ENCODE results near the gene GULP1.
"Not testable (repeated sequence)": the region's sequence is repeated elsewhere in the genome, so short reads cannot be mapped to it uniquely, and the experiment has no call there.

The GULP1 gene

GRCh38 chr2:188605609-188606584, 314.2 kb downstream of the GULP1 start:
- H3K27ac ChIP-seq (ENCODE audit: insufficient read depth in 1 of 2, low read depth in 1 of 2, low read length in 2 of 2, poor library complexity in 1 of 2, severe bottlenecking in 2 of 2); H3K27me3 ChIP-seq (replicated peaks in 2 of 5; ENCODE audit: control insufficient read depth in 4 of 5, insufficient read depth in 5 of 5, low read length in 4 of 5); H3K9me3 ChIP-seq (ENCODE audit: control extremely low read depth in 1 of 5, control insufficient read depth in 4 of 5, insufficient read depth in 2 of 5, low read depth in 1 of 5, low read length in 4 of 5); POLR2A ChIA-PET; H3K4me3 ChIP-seq (ENCODE audit: control insufficient read depth in 1 of 7, extremely low read depth in 1 of 7, insufficient read depth in 4 of 7, low read depth in 2 of 7, low read length in 6 of 7); CTCF ChIA-PET; H3K36me3 ChIP-seq (ENCODE audit: control insufficient read depth in 4 of 4, insufficient read depth in 4 of 4, low read length in 3 of 4); H3K4me1 ChIP-seq (ENCODE audit: control extremely low read depth in 1 of 4, control insufficient read depth in 4 of 4, insufficient read depth in 4 of 4, low read length in 3 of 4): not testable (repeated sequence)
- peak; percentile 8 to 39 (median 24) for DNase-seq
- WGBS (ENCODE audit: insufficient coverage) = 97% methylated on average over 26 of the region's 39 CpGs

- H3K4me3 ChIP-seq (ENCODE audit: control insufficient read depth in 1 of 7, extremely low read depth in 1 of 7, insufficient read depth in 4 of 7, low read depth in 2 of 7, low read length in 6 of 7) = not testable (repeated sequence)
These were observed 314.9 kb downstream of the GULP1 start for GRCh38 chr2:188606596-188606995.

GRCh38 chr2:188607501-188607900, 315.8 kb downstream of the GULP1 start:
- Histone ChIP-seq H3K27me3 (replicated peaks in 2 of 5; ENCODE audit: control insufficient read depth in 4 of 5, insufficient read depth in 5 of 5, low read length in 4 of 5) (no peaks in the 10 kb centered on the region), H3K4me1 (ENCODE audit: control extremely low read depth in 1 of 4, control insufficient read depth in 4 of 4, insufficient read depth in 4 of 4, low read length in 3 of 4) (peaks cover 0 to 6% (median 2%) of the 10 kb centered on the region in 4 experiments), H3K27ac (ENCODE audit: insufficient read depth in 1 of 2, low read depth in 1 of 2, low read length in 2 of 2, poor library complexity in 1 of 2, severe bottlenecking in 2 of 2) (no peak overlapping the region), H3K9me3 (ENCODE audit: control extremely low read depth in 1 of 5, control insufficient read depth in 4 of 5, insufficient read depth in 2 of 5, low read depth in 1 of 5, low read length in 4 of 5) (peaks cover 0 to 3% (median 0%) of the 10 kb centered on the region in 5 experiments), H3K36me3 (ENCODE audit: control insufficient read depth in 4 of 4, insufficient read depth in 4 of 4, low read length in 3 of 4) (no peaks in the 10 kb centered on the region), H3K4me3 (ENCODE audit: control insufficient read depth in 1 of 7, extremely low read depth in 1 of 7, insufficient read depth in 4 of 7, low read depth in 2 of 7, low read length in 6 of 7) (no peak overlapping the region)
- WGBS (ENCODE audit: insufficient coverage) = no CpG with 5 or more reads among the region's 2 CpGs
- ChIA-PET CTCF (interaction anchor here (1.5 kb wide), 1 partner anchor 36 kb away, joined by 3 read pairs; no protein-coding TSS in a partner anchor), POLR2A (no interaction called here)
- DNase-seq = peak; percentile 22 to 79 (median 74)

More at GRCh38 chr2:188606596-188606995, 314.9 kb downstream of the GULP1 start:
- H3K4me1 ChIP-seq (ENCODE audit: control extremely low read depth in 1 of 4, control insufficient read depth in 4 of 4, insufficient read depth in 4 of 4, low read length in 3 of 4); CTCF ChIA-PET; H3K27ac ChIP-seq (ENCODE audit: insufficient read depth in 1 of 2, low read depth in 1 of 2, low read length in 2 of 2, poor library complexity in 1 of 2, severe bottlenecking in 2 of 2); DNase-seq; POLR2A ChIA-PET; H3K36me3 ChIP-seq (ENCODE audit: control insufficient read depth in 4 of 4, insufficient read depth in 4 of 4, low read length in 3 of 4); H3K27me3 ChIP-seq (replicated peaks in 2 of 5; ENCODE audit: control insufficient read depth in 4 of 5, insufficient read depth in 5 of 5, low read length in 4 of 5); H3K9me3 ChIP-seq (ENCODE audit: control extremely low read depth in 1 of 5, control insufficient read depth in 4 of 5, insufficient read depth in 2 of 5, low read depth in 1 of 5, low read length in 4 of 5): not testable (repeated sequence)
- WGBS (ENCODE audit: insufficient coverage) = 97% methylated on average over 6 of the region's 30 CpGs

- POLR2A ChIA-PET = no interaction called here
- H3K27me3 ChIP-seq (replicated peaks in 2 of 5; ENCODE audit: control insufficient read depth in 4 of 5, insufficient read depth in 5 of 5, low read length in 4 of 5) = no peaks in the 10 kb centered on the region
- no peak overlapping the region for H3K4me3 ChIP-seq (ENCODE audit: control insufficient read depth in 1 of 7, extremely low read depth in 1 of 7, insufficient read depth in 4 of 7, low read depth in 2 of 7, low read length in 6 of 7)
- peaks cover 0 to 6% (median 2%) of the 10 kb centered on the region in 4 experiments for H3K4me1 ChIP-seq (ENCODE audit: control extremely low read depth in 1 of 4, control insufficient read depth in 4 of 4, insufficient read depth in 4 of 4, low read length in 3 of 4)
- WGBS (ENCODE audit: insufficient coverage) = no CpG with 5 or more reads among the region's 1 CpG
- H3K36me3 ChIP-seq (ENCODE audit: control insufficient read depth in 4 of 4, insufficient read depth in 4 of 4, low read length in 3 of 4) = no peaks in the 10 kb centered on the region
- H3K9me3 ChIP-seq (ENCODE audit: control extremely low read depth in 1 of 5, control insufficient read depth in 4 of 5, insufficient read depth in 2 of 5, low read depth in 1 of 5, low read length in 4 of 5) = peaks cover 0 to 3% (median 0%) of the 10 kb centered on the region in 5 experiments
- CTCF ChIA-PET = no interaction called here
- DNase-seq = no peak
- H3K27ac ChIP-seq (ENCODE audit: insufficient read depth in 1 of 2, low read depth in 1 of 2, low read length in 2 of 2, poor library complexity in 1 of 2, severe bottlenecking in 2 of 2) = no peak overlapping the region
These were observed 317.8 kb downstream of the GULP1 start for GRCh38 chr2:188609321-188610049.

GRCh38 chr2:188610050-188610444, 318.4 kb downstream of the GULP1 start:
- Histone ChIP-seq H3K27me3 (replicated peaks in 2 of 5; ENCODE audit: control insufficient read depth in 4 of 5, insufficient read depth in 5 of 5, low read length in 4 of 5) (no peaks in the 10 kb centered on the region), H3K4me1 (ENCODE audit: control extremely low read depth in 1 of 4, control insufficient read depth in 4 of 4, insufficient read depth in 4 of 4, low read length in 3 of 4) (peaks cover 0 to 6% (median 2%) of the 10 kb centered on the region in 4 experiments), H3K4me3 (ENCODE audit: control insufficient read depth in 1 of 7, extremely low read depth in 1 of 7, insufficient read depth in 4 of 7, low read depth in 2 of 7, low read length in 6 of 7) (no peak overlapping the region), H3K36me3 (ENCODE audit: control insufficient read depth in 4 of 4, insufficient read depth in 4 of 4, low read length in 3 of 4) (no peaks in the 10 kb centered on the region), H3K27ac (ENCODE audit: insufficient read depth in 1 of 2, low read depth in 1 of 2, low read length in 2 of 2, poor library complexity in 1 of 2, severe bottlenecking in 2 of 2) (no peak overlapping the region), H3K9me3 (ENCODE audit: control extremely low read depth in 1 of 5, control insufficient read depth in 4 of 5, insufficient read depth in 2 of 5, low read depth in 1 of 5, low read length in 4 of 5) (peaks cover 0 to 3% (median 0%) of the 10 kb centered on the region in 5 experiments)
- ChIA-PET CTCF (no interaction called here), POLR2A (no interaction called here)
- DNase-seq = no peak
- WGBS (ENCODE audit: insufficient coverage) = 100% methylated on average over 2 of the region's 2 CpGs

GRCh38 chr2:188610827-188611226, 319.2 kb downstream of the GULP1 start:
- Histone ChIP-seq H3K9me3 (ENCODE audit: control extremely low read depth in 1 of 5, control insufficient read depth in 4 of 5, insufficient read depth in 2 of 5, low read depth in 1 of 5, low read length in 4 of 5) (no peaks in the 10 kb centered on the region), H3K27me3 (replicated peaks in 2 of 5; ENCODE audit: control insufficient read depth in 4 of 5, insufficient read depth in 5 of 5, low read length in 4 of 5) (no peaks in the 10 kb centered on the region), H3K4me3 (ENCODE audit: control insufficient read depth in 1 of 7, extremely low read depth in 1 of 7, insufficient read depth in 4 of 7, low read depth in 2 of 7, low read length in 6 of 7) (no peak overlapping the region), H3K4me1 (ENCODE audit: control extremely low read depth in 1 of 4, control insufficient read depth in 4 of 4, insufficient read depth in 4 of 4, low read length in 3 of 4) (peaks cover 0 to 6% (median 2%) of the 10 kb centered on the region in 4 experiments), H3K36me3 (ENCODE audit: control insufficient read depth in 4 of 4, insufficient read depth in 4 of 4, low read length in 3 of 4) (no peaks in the 10 kb centered on the region), H3K27ac (ENCODE audit: insufficient read depth in 1 of 2, low read depth in 1 of 2, low read length in 2 of 2, poor library complexity in 1 of 2, severe bottlenecking in 2 of 2) (no peak overlapping the region)
- peak in 1 of 3 donors; percentile 2 for DNase-seq
- 83% methylated on average over 2 of the region's 2 CpGs for WGBS (ENCODE audit: insufficient coverage)
- POLR2A ChIA-PET = no interaction called here
- CTCF ChIA-PET = no interaction called here

- H3K36me3 ChIP-seq (ENCODE audit: control insufficient read depth in 4 of 4, insufficient read depth in 4 of 4, low read length in 3 of 4) = no peaks in the 10 kb centered on the region
- H3K27ac ChIP-seq (ENCODE audit: insufficient read depth in 1 of 2, low read depth in 1 of 2, low read length in 2 of 2, poor library complexity in 1 of 2, severe bottlenecking in 2 of 2) = no peak overlapping the region
- no peak overlapping the region for H3K4me3 ChIP-seq (ENCODE audit: control insufficient read depth in 1 of 7, extremely low read depth in 1 of 7, insufficient read depth in 4 of 7, low read depth in 2 of 7, low read length in 6 of 7)
- ChIA-PET CTCF (no interaction called here), POLR2A (no interaction called here)
- WGBS (ENCODE audit: insufficient coverage) = 97% methylated on average over 4 of the region's 4 CpGs
- H3K27me3 ChIP-seq (replicated peaks in 2 of 5; ENCODE audit: control insufficient read depth in 4 of 5, insufficient read depth in 5 of 5, low read length in 4 of 5) = no peaks in the 10 kb centered on the region
- DNase-seq = no peak
- no peaks in the 10 kb centered on the region for H3K4me1 ChIP-seq (ENCODE audit: control extremely low read depth in 1 of 4, control insufficient read depth in 4 of 4, insufficient read depth in 4 of 4, low read length in 3 of 4)
- peaks cover 0 to 3% (median 0%) of the 10 kb centered on the region in 5 experiments for H3K9me3 ChIP-seq (ENCODE audit: control extremely low read depth in 1 of 5, control insufficient read depth in 4 of 5, insufficient read depth in 2 of 5, low read depth in 1 of 5, low read length in 4 of 5)
These were observed 327.5 kb downstream of the GULP1 start for GRCh38 chr2:188619146-188619545.

Measured in common myeloid progenitor, CD34-positive (primary cell).